Umbilical cord (tissue), 2 donors: Measurements from ENCODE around the gene COQ8A. TPM values are rescaled to one million over a fixed set of nuclear protein-coding genes. Genes with fewer than 3 reads are reported as not detected.
"Not testable (repeated sequence)": the region's sequence is repeated elsewhere in the genome, so short reads cannot be mapped to it uniquely, and the experiment has no call there.

Source experiments
- DNase-seq: peaks from one replicate; pipeline ENCODE4 v3.0.0-alpha.2; 2015; ENCODE audit warnings: low spot score
- total RNA-seq: library from RNA; depleted of rRNA; stranded (reverse); fragments of >200 nt; gene quantifications from one replicate; pipeline ENCODE4 v1.2.3, GENCODE V29; 2014; ENCODE audit warnings: low replicate concordance; ENCODE audit not compliant: insufficient read depth

The COQ8A gene
- total RNA-seq, 1 donor from 2014 or later: 20.0 TPM

DNA sequence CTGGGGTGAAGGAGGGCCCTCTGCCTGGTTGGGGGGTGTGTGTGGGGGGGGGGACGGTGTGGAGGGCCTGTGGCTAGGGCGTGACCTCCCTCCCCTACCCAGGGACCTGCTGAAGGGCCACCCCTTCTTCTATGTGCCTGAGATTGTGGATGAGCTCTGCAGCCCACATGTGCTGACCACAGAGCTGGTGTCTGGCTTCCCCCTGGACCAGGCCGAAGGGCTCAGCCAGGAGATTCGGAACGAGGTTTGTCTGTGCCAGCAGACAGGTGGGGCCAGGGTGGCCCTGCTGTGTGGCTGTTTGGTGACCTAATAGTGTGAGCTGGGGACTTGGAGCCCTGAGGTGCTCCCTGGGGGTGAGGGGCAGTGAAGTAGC, 43.9 kb downstream of the COQ8A start:
- DNase-seq: no peak

DNA sequence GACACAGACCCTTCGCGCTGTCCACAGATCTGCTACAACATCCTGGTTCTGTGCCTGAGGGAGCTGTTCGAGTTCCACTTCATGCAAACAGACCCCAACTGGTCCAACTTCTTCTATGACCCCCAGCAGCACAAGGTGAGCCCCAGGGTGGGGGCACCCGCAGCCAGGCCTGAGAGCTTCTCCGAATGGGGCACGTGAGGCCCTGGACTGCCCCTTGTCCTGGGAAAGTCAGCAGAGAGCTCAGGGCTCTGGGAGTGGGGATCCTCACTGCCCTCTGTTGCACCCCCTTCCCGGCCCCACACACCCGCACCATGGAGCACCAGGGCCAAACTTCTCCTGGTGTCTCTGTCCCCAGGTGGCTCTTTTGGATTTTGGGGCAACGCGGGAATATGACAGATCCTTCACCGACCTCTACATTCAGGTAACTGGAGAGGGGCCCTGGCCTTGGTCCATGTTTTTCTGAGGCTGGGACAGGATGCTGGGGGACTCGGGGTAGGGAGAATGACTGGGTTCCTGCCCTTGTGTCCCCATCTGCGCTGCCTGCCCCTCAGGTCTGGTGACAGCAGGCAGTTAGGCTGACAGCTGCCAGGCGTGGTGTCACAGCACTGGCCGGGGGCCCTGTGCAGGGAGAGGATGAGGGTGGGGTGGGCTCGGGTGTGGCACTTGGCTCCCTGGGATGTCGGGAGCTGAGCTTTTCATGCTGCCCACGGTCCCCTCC, 44.6 kb downstream of the COQ8A start:
- DNase-seq: no peak

DNA sequence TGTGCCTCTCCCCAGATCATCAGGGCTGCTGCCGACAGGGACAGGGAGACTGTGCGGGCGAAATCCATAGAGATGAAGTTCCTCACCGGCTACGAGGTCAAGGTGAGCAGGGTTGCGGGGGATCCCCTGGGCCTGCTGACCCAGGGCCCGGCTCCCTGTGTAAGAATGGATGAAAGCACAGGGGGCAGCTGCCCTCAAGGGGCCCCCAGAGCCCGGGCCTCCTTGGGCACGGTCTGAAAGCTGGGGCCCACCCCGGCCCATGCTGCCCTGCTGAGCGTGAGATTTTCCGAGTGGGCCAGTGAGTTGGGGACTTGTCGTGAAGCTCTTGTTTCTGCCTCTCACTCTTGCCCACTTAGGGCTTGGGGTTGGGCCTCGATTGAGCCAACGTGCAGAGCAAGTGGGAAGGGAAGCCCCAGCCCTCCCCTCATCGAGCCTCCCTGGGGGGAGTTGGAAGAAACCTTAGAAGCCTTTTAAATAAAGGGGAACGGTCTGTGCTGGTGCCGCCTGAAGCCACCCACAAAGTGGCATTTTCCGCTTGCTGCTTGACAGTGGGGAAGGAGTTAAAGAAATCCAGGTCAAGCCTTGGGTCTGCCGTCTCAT, 45.2 kb downstream of the COQ8A start:
- no peak for DNase-seq

DNA sequence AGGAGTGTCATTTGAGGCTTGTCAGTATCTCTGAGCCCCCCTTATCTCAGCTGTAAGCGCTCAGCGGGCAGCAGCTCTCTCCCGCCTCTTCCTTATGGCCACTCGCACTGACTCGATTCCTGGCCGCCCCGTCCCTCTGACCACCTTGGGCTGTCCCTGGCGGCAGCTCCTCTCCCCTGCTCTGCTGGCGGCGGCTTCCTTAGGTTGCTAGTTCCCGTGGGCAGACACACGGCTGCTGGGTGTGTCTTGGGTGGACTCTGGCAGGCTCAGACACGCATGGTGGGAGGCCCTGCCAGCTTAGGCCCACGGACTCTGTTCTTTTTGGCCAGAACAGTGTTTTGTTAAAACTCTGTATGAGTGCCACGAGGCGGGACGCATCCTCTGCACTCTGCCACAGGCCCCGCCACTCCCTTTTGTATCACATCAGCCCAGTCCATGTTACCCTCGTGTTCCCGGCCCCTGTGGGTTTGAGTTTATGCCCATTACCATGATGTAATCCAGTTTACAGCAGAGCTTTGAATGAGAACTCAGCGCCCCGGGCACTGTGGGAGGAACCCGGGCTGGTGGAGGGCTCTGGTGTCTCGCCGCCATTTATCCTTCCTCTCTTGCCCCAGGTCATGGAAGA, 45.9 kb downstream of the COQ8A start:
- peak; percentile 22 for DNase-seq

DNA sequence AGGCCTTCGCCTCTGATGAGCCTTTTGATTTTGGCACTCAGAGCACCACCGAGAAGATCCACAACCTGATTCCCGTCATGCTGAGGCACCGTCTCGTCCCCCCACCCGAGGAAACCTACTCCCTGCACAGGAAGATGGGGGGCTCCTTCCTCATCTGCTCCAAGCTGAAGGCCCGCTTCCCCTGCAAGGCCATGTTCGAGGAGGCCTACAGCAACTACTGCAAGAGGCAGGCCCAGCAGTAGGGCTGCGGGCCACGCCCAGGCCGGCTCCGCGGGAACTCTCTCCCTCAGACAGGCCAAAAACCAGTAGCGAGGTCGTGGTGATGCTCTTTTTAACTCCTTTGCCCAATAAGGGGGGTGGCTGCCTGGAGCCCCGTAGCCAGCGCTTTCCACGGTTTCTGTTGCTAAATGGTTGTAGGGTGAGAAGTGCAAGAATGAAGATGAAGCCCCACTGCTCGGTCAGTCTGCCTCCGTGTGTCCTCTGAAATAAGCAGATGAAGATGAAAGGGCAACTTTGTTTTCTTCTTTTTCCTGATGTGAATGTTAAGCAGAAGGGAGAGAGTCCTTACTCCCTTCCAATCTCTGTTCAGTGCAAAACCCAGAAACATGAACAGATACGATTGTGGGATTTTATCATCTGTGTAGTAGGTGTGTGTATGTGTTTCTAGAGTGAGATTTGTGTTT, 46.5 kb downstream of the COQ8A start:
- DNase-seq: no peak

DNA sequence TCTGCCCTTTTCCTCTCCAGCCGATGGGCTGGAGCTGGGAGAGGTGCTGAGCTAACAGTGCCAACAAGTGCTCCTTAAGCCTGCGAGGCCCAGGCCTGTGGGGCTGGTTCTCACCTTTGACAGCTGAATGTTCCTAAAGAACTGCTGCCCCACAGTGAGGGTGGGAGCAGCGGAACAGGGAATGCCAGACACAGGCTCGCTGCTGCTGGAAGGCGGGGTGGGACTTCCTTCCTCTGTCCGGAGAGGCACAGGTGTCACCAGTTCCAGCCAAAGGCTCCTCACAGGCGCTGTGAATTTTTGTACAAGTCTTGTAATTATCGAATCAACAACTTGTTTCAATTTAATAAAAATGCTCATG, 47.1 kb downstream of the COQ8A start:
- DNase-seq: no peak

DNA sequence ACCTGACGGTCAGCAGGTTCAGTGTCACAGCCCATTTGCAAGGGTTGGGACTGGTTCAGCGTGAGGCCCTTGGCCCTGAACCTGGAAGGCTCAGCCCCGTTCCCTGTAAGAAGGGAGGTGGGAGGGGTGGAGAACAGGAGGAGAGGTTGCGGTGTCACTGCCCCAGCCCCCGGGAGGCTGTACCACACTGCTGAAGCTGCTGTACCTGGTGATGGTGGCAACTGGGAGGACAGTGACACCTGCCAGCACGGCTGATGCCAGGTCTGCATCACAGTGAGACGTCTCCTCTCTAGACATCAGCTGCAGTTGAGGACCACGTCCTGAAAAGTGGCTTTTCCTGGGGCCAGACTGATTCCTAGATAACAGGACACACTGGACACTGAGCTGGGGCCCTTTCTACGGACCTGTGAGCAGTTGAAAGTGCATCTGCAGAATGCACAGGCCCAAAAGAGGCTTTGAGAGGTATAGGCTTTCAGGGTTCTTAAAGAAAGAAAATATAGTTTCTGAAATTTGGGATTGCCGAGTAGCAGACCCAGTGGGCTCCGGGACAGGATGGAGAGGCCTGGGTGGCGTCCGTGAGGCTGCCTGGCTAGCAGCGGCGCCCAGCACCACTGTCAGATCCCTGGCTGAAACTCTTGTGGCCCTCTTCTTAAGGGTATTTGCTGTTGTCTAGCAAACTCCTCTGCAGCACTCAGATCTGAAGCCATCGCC, 47.7 kb downstream of the COQ8A start:
- no peak for DNase-seq

DNA sequence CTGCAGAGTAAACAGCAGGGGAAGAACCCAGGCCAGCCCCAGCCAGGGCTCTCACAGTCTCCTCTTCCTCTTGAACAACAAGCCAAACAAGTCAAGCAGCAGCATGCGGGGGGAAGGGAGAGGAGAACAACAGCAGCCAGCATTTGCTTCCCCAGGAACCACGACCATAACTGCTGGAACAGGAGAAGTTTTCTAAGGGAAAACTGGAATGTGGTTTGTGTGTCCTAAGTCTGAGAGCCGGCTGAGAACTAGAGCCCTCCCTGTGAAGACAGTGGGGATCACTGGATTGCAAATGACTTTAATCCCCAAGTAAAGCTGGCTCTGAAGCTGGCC, 48.2 kb downstream of the COQ8A start:
- no peak for DNase-seq

DNA sequence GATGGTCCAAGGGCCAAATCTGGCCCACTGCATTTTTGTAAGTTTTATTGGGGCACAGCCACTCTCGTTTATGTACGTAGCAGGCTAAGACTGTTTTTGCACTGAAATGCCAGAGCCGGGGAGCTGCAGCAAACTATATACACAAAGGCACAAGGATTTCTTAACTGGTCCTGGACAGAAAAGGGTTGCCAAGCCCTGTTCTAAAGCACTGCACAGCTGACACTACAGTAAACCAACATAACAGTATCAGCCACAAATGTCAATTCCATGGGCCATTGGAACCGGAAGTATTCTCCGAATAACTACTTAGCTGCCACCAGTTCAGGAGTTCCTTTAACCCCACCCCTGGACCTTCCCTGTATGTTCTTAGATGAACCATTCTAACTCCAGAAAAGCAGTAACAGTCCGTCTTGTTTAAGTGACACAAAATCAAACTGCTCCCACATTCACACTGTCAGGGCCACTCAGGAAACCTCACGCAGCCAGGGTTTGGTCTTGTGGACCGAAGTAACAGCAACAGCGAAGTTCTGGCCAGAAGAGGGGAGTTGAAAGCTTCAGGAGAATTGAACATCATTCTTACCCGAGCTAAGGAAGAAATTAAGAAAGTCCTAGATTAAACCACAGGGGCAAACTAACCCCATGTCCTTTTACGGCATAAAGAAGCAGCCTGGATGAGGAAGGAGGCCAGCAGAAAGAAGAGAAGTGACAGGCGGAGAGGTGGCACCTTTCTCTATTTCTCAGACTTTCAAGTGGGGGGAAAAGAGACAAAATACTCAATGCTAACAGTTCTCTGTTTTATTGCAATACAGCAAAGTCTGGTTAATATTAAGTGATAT, 49.2 kb downstream of the COQ8A start:
- no peak for DNase-seq

DNA sequence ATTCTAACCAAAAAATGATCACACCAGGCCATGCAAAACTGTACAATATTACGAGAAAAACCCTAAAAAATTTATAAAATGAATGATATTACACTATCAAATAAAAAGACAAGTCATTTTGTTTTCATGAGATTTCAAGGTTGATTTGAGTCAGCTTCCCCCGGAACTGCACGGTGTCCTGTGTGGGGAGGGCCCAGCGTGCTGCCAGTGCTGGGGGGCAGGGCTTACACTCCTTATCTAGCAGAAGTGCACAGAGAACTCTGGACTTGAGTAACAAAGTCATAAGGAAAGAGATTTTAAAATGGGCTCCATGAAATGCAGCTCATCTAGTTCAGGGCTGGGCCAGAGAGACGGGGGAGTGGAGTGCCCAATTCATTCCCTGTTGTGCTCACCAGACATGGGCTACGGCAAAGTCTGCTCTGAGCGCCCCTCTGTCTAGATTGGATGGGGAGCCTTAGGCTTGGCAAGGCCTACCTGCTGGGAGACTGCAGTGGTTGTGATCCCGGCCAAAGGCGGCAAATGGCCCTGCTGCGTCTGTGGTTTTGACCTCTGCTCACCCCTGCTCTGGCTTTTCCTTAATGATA, 50.1 kb downstream of the COQ8A start:
- DNase-seq: no peak

DNA sequence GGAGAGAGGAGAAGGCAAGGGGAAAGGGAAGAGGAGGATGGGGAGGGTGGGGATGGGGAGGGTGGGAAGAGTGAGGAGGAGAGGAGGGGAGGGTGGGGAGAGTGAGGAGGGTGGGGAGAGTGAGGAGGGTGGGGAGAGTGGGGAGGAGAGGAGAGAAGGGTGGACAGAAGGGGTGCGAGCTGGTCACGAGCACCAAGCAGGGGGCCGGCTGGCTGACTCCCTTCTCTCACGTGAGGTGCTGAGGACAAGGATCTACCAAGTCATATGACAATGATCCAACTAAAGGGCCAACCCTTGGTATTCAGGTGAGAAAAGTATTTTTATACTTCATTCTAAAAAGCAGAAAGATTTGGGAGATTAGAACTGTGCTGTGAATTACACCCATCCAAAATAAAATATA, 51.8 kb downstream of the COQ8A start:
- no peak for DNase-seq

DNA sequence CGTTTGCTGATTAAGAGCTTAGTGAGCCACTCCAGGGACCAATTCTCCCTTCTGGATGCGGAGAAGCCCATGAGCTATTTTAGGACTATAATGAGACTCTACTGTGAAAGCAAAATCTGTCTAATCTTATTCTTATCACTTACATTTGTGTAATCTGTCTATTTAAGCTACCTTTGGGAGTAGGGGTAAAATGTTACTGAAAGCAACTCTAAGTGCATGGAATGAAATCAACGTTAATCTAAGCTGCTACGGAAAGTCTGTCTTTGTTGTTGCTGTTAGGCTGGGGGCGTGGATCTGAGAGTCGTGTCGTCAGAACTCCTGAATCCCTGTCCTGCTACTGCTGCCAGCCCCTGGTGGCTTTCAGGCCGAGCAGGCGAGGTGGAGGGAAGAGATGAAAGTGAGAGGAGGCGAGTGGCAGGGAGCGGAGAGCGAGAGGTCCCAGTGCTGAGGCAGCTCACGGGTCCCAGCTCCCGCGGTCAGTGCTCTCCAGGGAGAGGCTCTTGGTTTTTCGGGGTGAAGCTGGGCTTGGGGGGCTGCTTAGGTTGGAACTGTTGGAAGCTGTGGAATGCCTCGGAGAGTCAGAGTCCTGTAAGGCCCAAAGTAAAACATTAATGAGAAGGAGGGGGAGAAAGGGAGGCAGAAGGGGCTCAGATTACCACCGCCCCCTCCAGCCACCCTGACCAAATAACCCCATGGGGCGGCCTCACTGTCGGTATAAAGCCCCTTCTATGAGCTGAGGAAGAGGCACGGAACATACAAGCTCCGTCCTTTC, 53.9 kb downstream of the COQ8A start:
- no peak for DNase-seq

DNA sequence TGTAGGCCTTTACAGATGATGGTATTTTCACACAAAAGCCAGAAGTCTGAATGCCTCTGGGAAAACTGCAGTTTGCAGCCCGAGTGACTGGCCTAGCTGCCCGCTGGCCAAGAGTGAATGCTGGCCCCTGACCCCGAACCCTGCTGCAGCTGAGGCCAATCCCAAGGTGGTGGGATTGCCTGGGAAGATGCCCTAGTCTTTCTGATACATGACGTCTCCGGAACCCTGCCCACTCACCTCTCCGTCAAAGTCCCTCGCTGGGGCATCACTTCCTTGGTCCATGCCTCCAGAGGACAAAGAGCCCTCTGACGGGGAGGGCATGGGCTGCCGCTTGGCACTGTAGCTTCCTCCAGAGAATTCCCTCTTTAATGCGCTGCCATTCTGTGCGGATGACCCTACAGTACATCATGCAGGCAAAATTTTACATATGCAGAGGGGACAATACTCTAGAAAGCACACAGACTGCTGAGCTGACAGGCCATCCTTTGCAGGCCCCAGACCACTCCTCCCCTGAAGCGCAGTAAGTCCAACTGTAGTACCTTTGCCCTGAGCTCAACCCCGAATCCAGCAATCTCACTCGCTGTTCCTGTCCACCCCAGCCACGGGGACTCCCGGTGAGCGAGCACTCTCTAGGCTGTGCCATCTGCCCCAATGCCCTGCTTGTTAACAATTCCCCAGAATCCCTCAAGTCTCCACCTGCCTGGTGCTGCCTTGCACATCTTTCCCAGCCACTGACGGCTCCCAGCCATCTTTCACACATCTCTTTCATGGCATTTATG, 54.7 kb downstream of the COQ8A start:
- DNase-seq: no peak

DNA sequence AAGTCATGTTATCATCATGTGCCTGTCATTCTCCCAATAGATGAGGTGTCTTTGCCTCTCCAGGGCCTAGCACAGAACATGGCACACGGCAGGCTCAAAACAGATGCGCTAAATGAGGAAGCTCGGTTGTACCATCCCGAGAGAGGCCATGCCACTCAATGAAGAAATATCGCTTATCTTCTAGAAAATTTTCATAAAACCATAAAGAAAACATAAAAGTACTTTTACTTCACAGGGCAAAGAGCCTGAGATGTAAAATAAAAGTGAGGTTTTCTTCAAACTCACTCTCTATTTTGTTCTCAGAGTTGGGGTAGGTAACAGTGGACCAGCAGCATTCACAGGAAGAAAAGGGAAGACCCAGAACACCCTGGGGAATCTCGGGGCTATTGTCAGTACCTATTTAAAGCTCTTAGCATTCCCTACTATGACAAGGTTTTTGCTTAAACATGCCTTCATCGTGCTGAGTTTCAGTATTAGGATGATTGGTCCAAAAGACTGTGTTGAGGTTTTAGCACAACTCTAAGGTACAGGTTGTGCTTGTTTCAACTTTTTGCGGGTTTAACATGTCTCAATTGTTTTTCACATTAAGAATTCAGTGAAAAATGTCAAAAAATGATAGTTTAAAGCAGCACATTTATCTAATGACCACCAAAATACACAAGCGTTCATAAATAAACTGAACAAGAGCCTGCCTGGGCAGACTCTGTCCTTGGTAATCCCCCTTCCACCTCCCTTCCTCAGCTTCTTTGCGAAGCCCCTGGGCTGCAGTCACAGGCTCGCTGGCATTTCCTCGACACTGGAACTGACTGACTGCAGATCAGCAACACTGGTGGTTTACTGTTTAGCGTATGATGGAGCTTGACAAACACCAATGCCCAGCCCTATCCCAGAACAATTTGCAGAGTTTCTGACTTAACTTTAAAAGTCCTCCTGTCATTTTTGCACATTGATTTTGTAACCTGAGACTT, 55.6 kb downstream of the COQ8A start:
- DNase-seq: no peak

DNA sequence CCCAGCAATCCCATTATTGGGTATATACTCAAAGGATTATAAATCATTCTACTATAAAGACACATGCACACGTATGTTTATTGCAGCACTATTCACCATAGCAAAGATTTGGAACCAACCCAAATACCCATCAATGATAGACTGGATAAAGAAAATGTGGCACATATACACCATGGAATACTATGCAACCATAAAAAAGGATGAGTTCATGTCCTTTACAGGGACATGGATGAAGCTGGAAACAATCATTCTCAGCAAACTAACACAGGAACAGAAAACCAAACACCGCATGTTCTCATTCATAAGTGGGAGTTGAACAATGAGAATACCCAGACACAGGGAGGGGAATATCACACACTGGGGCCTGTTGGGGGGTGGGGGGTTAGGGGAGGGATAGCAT, 59.5 kb downstream of the COQ8A start:
- DNase-seq: not testable (repeated sequence)

DNA sequence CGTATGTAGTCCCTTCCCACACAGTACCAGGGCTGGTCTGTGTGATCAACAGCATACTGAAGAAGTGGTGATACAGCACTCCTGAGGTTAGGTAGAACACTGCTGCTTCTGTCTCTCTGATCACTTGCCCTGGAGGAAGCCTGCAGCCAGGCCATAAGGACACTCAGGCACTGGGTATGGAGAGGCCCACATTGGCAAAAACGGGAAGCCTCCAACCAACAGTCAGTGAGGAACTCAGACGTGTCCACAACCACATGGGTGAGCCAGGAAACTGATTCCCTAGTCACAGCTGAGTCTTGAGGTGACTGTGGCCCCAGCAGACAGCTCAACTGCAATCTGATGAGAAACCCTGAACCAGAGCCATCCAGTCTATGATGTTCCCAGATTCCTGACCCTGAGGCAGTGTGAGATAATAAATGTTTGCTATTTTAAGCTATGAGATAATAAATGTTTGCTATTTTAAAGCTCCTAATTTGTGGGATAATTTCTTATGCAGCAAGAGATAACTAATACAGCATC, 62.5 kb downstream of the COQ8A start:
- DNase-seq: no peak

DNA sequence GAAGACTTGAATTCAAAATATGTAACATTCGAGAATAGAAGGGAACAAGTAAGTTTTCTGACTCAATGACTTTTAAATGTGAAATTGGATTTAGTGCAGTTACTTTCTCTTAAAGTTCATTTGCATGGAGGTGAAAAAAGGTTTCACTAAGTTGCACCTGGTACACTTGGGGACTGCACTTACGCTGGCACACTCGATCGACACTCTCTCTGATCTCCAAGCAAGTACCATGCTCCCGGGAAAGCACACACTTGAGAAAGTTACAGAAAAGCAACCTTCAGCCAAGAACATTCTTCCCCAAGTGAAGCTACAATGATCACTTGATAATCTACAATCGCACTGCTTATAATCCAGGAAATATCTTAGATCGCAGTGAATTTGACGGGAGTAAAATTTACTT, 63.1 kb downstream of the COQ8A start:
- DNase-seq: no peak

DNA sequence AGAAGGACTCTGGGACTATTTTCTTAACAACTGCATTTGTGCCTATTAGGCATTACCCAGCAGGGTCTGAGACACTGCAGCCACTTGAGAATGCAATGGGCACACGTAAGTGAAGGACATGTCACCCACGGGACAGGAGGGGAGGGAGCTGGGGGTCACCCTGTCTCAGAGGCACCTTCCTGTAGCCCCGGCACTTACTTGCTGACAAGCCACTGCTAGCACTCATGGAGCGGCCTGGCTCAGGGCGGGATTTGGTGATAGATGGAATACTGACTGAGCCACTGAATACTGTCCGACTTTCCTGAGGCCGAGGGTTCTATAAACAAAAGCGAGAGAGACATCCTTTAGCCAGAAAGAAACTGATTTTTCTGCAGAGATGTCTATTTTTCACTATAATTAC, 64.7 kb downstream of the COQ8A start:
- DNase-seq: no peak
